ENCODE measurements around the gene PROSER3. TPM values are rescaled to one million over a fixed set of nuclear protein-coding genes. Genes with fewer than 3 reads are reported as not detected.
"Not testable (repeated sequence)": the region's sequence is repeated elsewhere in the genome, so short reads cannot be mapped to it uniquely, and the experiment has no call there.

PROSER3 gene
- total RNA-seq, 1 experiment from 2014 or later = 7.4 TPM

DNA sequence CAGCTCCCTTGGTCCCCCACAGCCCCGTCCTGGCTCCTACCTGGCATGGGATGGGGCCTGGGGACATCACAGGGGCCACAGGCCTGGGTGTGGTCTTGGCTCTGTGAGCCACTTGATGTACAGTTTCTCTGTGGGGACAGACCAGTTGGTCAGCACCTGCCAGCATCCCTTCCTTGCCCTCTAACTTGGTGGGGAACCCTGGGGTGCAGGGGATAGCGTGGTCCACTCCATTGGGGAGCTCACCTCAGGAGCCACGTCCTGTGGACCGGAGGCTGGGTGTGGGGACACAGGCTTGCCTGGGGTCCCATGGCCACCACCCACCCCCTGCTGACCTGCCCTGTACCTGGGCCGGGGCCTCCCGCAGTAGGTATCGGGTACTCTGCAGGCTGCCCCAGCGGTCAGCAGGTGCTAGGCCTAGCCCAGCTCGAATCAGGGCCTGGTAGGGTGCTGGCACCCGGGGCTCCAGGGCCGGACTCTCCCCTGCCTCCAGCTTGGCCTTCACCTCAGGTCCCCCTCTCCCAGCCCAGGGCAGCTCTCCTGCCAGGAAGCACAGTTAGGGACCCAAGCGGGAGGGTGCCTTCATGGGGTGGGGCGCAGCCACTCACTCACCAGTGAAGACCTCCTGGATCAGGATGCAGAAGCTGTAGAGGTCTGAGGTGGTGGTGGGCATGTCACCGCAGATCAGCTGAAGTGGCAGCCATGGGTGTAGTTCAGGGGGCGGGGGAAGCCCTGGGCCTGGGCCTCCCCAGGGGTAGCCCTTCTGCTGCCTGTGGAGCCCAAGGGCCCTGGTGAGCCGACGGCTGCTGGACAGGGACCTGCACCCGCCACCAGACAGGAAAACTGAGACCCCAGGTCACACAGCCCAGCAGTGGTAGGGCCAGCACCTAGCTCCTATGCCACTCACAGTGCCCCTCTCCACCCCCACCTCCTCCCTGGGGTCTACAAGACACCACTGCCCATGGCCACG, 32.3 kb downstream of the PROSER3 start:
- no peak for DNase-seq (ENCODE audit: low read depth)

DNA sequence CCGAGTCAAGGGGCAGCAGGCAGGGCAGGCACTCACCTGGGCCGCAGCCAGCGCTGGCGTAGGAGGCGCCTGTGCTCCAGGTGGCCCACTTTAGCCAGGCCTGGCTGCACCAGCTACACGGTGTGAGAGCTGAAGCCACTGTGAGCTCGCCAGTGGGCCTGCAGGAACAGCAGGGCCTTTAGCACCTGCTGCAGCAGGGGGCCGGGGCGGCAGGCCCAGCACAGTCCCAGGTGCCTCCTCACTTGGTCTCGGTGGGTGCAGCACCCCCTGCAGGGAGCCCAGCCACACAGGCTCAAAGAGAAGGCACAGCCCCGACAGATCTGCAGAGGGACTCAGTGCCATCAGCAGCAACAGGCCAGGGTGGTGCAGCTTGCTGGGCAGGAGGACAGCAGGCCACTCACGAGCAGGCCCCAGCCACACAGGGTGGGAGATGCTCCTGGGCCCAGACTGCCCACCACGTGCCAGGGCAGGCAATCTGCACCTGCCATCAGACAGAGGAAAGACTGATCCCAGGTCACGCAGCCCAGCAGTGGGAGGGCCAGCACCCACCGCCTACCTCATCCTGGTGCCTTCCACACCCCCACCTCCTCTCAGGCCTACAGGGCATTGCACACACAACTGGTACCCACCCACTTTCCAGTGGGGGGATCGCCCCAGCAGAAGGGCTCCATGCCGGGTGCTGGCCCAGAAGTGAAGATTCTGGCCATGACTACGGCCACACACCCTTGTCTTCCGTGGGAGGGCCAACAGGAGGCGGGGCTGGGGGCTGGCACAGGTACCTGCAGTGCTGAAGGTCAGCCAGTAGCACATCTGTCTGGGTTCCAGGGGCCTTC, 33.2 kb downstream of the PROSER3 start:
- no peak for DNase-seq (ENCODE audit: low read depth)

DNA sequence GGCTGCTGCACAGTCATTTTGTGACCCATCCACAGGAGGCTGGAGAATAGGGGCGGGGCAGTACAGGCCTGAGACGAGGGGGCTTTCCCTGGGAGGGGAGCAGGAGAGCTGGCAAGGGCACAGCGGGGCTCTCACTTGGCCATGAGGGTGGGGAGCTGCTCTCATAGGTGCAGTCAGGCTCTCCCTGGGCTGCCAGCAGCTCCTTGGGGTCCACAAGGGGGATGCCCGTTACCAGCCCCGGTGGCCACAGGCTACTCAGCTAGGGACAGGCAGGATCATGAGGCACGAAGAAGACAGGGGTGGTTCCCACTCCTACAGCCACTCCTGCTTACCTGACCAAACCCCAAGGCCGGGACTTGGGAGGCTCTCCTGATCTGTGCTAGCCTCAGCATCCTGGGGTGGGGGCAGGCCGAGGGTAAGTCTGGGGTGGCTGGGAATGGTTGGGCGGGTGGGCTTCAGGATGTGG, 33.9 kb downstream of the PROSER3 start:
- no peak for DNase-seq (ENCODE audit: low read depth)

DNA sequence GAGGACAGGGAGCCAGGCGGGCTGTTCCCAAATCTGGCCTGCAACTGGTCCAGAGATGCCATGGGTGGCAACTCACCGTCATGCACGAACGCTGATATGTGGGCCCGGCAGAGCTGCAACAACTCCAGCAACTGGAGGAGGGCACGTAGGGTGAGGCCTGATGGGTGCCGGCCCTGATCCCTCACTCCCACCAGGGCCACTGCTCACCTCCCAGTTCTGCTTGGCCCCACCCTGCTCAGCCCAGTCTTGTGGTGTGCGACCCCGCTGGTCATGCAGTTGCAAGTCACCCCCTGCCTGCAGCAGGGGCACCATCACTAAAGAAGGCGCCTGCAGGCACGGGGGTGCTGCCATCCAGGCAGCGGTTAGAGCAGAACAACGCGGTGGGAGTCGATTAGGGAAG, 34.3 kb downstream of the PROSER3 start:
- no peak for DNase-seq (ENCODE audit: low read depth)

DNA sequence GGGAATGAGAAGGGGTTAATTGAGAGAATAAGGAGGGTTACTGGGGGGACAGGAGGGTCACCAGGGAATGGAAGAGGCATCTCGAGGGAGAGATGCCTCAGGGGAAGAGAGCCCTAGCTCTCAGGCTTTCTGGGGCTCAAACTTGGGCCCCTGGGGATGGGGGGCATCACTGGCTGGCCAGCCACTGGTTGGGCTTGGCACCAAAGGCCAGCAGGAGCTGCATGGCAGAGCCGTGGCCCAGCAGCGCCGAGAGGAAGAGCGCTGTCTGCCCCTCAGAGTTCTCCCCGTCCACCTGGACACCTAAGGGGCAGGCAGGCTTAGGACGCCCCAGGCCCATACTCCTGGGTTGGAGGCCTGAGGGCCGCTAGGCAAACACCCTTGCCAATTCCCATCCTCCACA, 34.9 kb downstream of the PROSER3 start:
- no peak for DNase-seq (ENCODE audit: low read depth)

DNA sequence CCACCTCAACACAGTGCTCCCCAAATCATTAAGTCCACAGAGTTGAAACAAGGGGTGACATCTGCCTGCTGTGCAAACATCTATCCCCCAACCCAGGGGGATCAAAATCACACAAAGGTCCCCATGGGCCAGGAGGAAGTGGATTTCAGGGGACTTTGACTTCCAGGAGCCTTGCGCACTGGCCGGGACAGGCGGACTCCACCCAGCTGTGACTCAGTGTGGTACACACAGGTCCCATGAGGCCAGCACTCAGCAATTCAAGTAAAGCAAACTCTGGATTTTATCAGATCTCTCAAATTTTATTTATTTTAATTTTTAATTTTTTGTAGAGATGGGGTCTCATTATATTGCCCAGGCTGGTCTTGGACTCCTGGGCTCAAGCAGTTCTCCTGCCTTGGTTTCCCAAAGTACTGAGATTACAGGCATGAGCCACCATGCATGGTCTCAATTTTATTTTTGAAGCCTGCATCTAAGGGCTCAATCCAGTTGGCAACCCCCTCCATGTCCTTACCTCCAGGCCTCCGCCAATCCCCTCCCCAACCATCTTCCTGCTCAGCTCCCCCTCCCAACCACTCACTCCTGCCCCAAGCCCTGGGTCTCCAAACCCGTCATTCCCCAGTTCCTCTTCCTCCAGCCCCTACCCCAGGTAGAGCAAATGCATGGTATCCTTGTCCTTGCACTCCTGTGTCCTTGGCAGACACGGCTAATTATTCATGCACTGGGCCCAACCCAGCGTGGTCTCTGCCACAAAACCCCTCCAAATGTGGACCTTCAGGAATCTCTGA, 35.6 kb downstream of the PROSER3 start:
- DNase-seq (ENCODE audit: low read depth) = no peak

DNA sequence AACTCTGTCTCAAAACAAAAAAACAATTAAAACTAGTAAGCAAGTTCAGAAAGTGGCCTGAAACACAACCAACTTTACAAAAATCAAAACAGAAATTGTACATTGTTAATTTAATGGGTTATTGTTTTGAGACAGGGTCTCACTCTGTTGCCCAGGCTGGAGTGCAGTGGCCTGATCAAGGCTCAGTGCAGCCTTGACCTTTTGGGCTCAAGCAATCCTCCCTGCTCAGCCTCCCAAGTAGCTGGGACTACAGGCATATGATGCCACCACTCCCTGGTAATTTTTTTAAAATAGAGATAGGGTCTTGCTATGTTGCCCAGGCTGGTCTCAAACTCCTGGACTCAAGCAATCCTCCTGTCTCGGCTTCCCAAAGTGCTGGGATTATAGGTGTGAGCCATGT, 37.6 kb downstream of the PROSER3 start:
- not testable (repeated sequence) for DNase-seq (ENCODE audit: low read depth)

DNA sequence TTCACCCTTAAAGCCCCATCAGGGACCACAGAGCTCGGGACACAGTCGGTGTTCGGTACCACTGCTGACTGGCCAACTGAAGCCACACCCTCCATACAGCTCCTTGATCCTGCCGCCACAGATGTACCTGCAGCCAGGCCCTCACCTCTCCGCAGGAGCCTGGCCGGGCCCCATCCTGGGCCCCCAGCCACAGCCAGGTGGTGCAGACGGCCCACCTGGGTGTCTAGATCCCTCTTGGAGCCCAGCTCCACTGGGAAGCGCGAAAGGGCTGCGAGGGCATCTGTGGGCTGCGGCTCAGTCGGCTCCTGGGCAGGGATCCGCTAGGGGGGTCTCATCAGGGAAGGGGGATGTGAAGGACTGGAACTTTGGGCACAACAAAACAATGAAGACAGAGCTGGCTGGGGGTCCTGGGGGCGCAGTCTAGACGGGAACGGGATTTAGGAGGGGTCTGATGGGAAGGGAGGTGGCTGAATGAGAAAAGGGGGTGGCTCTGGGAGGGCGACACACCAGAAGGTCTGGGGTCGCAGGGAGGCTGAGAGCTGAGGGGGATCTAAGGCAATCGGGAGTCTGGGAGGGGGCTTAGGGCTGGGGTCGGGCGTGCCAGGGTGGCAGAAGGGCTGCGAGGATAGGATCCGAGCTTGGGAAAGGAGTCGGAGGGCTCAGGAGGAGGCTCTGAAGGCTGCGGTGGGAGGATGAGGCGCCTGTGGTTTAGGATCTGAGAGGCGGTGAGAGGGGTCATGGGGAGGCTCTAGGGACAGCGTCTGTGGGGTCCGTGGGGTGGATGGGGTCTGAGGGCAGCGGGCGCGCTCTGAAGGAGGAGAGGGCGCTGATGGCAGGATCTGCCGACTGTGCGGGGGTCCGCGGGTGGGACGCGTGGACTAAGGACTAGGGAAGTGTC, 38.9 kb downstream of the PROSER3 start:
- DNase-seq (ENCODE audit: low read depth) = no peak

DNA sequence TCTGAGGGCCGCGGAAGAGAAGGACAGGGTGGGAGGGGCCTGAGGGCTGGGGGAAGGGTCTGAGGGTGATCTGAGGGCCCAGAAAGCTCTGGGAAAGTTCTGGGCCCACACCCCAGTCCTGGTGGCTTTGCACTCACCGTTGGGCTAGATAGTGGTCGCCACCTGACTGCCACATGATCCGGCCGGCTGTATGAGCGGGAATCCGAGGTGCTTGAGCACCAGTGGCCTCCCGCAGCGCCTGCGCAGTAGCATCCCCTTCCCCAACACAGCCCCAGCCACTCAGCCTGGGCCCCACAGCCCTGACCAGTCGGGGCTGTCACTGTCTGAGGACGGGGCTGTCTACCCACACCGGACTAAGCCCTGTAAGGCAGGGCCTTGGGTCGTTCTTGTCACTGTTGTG, 39.7 kb downstream of the PROSER3 start:
- DNase-seq (ENCODE audit: low read depth) = no peak

DNA sequence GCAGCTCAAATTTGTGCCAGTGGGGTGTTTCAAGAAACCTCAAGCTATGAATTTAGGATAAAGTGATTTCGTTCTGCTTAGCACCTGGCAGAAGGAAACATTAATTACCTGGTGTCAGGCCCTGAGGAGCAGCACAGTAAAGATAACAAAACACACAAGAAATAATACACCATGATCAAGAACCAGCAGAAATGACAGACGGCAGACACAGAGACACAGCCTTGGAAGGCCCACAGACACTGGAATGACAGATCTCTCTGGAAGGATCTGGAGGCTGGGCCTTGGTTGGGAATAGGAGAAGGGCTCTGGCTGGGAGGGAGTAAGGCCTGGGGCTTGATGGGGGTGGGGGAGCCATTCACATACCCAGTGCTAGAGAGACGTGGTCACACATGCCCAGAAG, 43.9 kb downstream of the PROSER3 start:
- DNase-seq (ENCODE audit: low read depth) = no peak

DNA sequence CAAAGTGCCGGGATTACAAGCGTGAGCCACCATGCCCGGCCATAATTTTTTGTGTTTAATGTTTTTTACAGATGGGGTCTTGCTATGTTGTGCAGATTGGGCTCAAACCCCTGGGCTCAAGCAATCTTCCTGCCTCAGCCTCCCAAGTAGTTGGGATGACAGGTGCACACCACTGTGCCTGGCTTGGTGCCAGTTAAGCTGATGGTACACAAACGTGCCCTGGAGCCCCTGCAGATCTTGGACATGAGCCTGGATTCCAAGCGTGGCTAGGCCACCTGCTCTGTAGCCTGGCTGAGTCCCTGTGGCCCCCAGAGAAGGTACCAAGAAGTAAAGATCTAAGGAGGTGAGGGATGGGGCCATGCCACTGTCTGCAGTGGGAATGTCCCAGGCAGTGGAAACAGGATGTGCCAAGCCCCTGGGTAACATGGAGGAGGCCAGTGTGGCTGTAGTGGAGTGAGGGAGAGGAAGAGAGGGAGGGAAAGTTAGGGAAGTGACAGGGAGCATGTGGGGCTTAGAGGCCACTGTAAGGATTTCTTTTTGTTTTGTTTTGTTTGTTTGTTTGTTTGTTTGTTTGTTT, 47.6 kb downstream of the PROSER3 start:
- DNase-seq (ENCODE audit: low read depth) = no peak

DNA sequence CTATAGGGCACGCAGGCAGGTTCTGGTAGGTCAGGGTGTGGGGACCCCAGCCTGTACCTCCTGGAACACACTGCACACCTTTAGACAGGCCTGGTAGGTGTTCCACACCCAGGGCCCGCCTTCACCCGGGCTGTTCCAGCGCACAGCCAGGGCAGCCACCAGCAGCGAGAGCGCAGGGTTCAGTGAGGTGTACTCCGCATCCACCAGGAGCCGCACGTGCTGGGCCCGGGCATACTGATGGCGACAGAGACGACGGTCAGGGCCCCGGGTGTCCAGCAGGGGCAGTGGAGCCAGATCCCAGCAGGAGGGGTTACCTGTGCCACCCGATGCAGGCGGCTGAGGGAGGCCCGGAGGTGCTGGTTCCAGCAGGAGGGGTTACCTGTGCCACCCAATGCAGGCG, 48.6 kb downstream of the PROSER3 start:
- DNase-seq (ENCODE audit: low read depth) = no peak

DNA sequence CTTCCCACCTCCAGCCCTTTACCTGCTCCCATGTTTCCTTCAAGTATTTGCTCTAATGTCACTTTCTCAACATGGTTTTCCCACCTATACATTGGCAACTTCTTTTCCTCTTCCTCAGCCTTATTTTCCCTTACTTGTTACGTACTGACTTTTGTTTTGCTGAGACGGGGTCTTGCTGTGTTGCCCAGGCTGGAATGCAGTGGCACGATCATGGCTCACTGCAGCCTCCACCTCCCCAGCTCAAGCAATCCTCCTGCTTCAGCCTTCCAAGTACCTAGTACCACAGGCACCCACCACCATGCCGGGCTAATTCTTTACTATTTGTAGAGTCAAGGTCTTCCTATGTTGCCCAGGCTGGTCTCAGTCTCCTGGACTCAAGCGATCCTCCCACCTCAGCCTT, 49.7 kb downstream of the PROSER3 start:
- DNase-seq (ENCODE audit: low read depth) = no peak

DNA sequence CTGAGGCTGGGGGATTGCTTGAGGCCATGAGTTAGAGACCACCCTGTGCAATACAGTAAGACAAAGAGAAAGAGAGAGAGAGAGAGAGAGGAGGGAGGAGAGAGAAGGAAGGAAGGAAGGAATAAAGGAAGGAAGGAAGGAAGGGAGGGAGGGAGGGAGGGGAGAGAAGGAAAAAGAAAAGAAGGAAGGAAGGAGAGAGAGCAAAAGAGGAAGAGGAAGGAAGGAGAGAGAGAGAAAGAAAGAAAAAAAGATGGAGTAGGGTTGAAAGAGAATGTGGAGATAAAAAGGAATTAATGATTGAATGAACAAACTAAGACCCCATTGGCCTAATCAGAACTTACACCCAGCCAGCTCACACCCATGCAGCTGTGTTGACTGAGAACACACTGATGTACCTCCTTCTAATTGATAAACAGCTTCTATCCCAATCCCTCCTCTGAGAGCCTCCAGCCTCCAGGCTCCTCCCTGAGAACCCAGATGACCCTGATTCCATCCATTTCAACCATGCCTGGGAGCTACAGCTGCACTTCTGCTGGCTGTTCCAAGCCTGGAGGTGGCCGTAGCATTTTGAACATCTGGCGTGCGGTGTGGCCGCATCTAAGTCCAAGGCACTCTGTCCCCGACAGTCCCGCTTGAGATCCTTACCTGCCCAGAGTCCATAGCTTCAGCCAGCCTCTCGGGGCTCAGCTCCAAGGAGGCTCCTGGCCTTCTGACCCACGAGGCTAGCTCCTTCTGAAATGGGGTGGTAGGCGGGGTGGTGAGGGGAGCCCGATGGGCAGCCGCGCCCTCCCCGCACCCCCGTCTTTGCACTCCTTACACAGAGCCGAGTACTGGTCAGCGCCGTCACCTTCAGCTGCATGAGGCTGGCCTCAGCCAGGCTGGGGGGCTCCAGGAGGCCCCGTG, 53.6 kb downstream of the PROSER3 start:
- DNase-seq (ENCODE audit: low read depth) = no peak

DNA sequence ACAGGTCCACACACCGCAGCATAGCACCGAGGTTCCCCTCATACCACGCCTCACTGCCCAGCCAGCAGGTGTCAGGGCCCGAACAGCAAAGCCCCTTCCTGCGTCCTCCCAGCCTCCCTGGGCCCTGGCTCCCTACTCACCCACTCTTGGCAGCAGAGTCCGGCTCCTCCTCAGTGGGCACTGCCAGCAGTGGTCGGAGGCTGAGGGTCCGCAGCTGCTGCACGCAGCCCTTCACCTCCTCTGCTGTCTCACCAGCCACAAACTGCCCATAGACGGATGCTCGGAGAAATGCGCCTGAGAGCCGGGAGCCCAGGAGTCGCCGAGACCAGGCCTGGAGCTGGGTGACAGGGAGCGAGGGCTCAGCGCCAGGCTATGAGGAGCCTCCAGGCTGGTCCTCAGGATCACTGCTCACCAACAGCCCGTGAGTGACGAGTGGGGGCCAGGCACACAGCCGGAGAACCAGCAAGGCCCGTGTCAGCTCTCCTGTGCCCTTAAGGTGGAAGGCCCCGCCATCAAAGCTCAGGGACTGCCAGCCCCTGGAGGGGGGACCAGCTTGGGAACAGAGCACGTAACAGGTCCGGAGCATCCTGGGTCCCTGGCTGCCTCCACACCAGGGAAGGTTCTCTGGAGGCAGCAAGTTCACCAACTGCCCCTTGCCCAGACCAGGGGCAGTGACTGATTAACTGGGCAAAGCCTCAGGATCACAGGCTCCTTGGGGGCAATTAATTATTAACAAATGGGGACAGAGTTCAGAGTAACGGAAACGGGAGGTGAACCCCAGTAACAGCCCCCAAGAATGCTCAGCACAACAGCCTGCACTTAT, 54.5 kb downstream of the PROSER3 start, which contains the start of gene PRODH2:
Gene PRODH2 (minus strand): TSS at position 626 of the 823 bp plus-strand sequence. CDS start 40 bp downstream, at position 586.
- DNase-seq (ENCODE audit: low read depth) = no peak

DNA sequence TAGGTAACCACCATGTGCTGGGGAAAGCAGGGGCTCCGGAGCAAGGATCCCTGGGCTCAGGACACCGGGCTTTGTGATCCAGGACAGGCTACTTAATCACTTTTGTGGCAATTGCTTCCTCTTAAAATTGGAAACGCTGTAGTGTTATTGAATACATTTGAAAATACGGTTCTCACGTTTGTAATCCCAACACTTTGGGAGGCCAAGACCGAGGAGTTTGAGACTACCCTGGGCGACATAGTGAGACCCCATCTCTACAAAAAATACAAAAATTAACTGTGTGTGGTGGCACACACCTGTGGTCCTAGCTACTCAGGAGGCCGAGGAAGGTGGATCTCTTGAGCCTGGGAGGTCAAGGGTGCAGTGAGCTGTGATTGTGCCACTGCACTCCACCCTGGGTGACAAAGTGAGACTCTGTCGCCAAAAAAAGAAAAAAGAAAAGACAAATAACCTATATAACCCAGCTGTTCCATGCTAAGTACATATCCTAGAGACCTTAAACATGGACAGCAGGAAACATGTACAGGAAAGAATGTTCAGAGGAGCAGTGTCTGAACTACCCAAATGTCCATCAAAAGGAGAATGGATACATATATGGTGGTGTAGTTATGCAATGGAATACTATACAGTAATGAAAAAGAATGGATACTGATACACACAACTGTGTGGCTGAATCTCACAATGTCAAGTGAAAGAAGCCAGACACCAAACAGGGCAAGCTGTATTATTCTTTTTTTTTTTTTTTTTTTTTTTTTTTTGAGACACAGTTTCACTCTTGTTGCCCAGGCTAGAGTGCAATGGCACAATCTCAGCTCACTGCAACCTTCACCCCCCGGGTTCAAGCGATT, 55.3 kb downstream of the PROSER3 start:
- DNase-seq (ENCODE audit: low read depth) = no peak

DNA sequence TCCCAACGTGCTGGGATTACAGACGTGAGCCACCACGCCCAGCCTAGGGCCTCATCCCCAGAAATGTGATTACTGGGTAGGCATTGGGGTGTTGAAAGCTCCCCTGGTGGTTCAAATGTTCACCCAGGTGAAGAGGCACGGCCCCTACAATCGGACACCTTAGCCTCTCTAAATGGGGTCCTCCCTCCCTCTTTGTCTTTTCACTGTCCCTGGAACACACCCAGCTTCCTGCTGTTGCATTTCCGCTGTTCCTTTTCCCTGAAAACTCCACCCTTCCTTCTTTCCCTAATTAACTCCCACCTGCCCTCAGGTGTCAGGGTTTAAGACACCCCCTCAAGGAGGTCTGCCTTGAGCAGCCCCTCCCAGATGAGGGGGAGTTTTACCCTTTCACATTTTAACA, 58.3 kb downstream of the PROSER3 start:
- DNase-seq (ENCODE audit: low read depth) = no peak

All from M059J (cell line).